ENCODE results near the gene UBASH3B.
A peak's percentile ranks its signal among the peaks of the same experiment; 100 is the strongest.

Gene UBASH3B

DNA sequence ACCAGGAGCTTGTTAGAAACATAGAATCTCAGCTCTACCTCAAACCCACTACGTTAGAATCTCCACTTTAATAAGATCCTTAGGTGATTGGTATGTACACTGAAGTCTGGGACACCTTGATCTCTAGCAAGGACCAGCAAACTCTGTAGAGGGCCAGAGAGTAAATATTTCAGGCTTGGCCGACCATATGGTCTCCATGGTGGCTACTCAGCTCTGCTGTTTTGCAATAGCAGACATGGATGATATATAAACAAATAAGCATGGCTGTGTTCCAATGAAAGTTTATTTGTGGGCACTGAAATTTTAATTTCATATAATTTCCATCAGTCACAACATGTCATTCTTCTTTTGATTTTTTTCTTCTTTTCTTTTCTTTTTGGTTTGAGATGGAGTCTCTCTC is 23.9 kb downstream of the UBASH3B start:
- DNase-seq, result no peak

DNA sequence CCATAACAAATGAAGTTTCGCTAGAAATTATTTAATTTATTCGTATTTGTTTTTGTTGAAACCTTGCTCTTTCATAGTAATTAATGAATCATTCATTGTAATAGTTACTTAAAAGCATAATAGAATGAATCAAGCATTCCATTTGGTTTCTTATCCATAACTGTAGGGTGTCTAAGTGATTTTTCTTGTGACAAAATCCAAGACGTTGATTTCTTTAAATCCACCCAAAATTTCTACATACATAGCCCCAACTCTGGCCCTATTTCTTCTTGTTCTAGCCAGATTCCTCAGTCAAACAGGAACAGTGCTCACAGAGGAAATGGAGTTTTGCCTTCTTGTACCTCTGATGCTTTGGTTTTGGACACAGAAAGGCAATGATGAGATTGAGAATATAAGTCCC is 25.5 kb downstream of the UBASH3B start:
- no peak for DNase-seq

DNA sequence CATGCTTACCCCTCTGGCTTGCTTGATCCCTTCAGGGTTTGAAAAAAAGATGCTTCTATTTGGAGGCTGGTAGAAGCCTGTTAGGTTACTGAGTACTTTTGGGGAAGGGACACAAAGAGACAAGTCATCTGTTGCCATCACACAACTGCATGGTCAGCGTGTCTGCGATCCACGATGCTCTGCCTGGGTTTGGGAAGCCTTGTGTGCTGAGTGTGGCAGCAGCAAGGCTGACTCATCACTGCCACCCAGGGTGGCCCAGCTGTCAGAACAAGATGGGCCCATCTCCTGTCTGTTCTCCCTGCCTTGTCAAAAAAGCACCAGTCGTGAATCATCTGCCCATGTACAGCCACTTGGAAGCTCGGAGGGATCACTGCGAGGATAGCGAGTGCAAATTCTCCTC is 26.2 kb downstream of the UBASH3B start:
- peak in 1 of 2 experiments; percentile 40 for DNase-seq

DNA sequence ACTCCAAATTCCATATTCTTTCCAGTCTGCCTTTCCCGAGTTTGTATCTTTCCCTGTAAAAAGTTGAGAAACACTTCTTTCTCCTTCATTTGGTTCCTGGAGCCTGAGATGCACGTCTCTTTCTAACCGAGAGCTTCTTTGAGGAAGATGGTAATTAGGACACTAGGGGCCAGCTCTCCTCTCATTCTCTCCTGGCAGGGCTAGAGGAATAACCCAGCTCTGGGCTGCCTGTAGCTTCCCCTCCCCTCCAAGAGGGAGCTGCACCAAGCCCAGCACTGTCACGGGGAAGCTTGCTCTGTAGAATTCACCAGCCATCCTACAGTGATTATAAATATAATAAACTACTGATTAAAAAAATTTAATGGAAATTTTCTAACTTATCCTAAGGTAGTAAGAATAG is 26.9 kb downstream of the UBASH3B start:
- DNase-seq, result no peak

DNA sequence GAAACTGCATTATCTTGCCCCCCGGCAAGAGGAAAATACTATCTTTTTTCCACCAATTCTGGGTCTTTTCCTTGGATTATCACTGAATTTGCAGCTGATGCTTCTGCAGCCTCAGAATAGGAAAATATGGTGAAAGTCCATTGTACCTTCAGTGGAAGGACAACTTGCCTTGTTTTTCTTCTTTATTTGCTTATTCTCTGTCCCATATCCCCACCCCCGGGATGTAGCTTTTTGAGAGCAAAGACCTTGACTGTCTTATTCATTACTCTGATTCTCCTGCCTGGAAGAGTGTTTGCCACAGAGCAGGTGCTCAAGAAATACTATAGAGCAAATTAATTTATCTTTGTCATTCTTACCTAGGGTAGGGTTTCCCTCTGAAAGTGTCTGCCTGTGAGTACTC is 29.5 kb downstream of the UBASH3B start:
- no peak for DNase-seq

DNA sequence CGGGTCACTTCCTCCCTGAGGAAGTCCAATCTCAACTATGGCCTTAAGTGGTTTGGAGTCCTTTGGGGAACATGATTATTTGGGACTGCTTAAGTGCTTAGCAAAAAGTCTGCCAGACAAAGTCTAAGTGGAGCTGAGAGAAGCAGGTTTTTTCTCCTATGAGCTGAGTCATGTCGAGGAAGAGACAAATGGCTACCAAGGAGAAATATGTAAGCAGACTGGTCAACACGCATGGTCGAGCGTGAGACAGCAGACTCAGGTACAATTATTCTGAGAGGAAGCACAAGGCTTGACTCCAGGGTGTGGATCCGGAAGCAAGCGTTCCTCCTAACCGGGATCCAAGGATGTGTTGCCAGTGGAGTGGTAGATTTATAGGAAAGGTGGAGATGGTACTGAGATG is 30.6 kb downstream of the UBASH3B start:
- no peak for DNase-seq

DNA sequence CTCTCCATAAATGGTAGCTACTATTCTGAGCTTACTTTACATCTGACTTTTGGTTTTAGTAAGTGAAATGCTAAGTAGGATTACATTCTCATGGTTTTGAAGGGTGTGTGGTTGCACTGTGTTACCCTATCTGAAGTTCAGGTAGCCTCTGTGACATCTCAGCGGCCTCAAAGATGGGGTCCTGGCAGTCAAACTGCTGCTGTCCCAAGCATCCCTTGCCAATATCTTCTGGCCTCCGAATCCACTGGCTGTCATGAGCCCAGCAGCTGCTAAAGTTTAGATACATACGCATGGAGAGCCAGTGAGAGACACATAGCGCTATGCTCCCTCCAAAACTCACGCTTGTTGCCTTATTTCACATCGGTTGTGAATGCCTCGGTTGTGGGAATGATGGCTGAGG is 34.9 kb downstream of the UBASH3B start:
- DNase-seq, result no peak

DNA sequence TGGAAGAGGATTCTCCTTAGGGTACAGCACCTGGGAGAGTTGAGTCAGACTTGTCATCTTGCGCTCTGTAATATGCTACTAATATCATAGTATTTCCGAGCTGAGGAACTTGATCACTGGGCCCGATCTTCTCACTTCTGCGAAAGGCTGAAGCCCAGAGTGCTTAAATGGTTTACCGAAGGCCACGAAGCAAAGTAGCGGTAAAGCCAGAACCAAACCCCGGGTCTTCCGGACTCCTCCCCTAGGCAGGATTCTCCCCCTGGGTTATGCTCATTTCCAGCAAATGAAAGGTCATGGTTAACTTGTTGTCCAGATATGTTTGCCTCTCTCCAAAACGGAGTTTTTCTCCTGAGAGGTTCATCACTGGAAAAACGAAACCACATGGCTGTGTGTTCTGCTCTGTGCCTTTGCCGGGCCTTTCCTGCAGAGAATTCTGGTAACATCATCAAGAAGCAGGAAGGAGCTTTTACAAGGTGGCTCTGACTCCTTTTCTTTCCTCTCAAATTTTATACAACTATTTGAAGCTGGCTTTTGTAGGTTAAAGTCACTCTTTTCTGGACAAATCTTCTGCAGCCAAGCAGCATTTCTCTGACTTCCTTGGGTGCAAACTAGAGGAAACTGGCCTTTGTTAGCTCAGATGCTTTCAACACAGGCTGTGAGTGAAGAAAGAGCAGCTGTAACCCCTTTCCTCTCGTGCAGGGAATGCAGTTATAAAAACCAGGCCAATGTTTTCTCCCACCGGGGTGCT is 35.5 kb downstream of the UBASH3B start:
- DNase-seq, result no peak

DNA sequence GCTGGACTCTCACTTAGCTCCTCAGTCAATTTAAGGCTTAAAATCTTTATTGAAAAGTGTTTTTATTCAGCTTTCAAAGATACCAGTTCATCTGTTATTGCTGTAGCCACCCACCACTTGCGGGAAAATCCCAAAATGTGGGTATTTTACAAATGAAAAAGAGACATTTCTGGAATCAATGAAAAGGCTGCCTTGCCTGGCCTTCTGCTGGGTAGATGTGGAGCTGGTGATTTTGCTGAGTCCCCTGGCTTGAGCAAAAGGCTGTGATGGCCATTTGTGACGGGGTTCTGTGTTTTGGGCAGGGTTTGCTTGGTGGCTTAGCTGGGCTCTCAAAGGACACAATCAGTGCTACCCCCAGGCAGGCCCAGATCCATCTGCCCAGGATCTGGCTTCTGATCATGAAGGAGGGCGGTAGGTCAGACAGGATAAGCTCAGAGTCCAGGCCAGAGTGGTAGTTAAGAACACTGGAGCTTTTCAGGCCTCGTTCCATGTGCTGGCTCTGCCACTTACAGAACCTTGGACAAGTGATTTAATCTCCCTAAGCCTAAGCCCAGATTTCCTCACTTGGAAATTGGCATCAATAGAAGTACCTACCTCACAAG is 36.1 kb downstream of the UBASH3B start:
- no peak for DNase-seq

DNA sequence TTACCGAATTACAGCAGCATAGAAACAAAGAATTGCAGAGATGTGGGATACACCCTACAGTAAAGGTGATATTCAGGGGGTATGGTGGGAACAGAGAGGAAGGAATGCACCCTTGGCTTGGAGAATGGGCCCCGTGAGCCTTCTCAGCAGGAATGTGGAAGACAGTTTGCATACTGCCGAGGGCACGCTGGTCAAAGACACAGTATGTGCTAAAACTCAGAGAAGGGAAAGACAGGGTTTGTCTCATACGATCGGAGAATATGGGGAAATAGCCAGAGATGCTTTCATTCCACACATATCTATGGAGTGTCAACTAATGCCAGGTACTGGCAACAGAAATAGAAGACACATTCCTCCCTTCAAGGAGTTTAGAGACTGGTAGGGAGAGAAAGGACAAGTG is 36.9 kb downstream of the UBASH3B start:
- no peak for DNase-seq

DNA sequence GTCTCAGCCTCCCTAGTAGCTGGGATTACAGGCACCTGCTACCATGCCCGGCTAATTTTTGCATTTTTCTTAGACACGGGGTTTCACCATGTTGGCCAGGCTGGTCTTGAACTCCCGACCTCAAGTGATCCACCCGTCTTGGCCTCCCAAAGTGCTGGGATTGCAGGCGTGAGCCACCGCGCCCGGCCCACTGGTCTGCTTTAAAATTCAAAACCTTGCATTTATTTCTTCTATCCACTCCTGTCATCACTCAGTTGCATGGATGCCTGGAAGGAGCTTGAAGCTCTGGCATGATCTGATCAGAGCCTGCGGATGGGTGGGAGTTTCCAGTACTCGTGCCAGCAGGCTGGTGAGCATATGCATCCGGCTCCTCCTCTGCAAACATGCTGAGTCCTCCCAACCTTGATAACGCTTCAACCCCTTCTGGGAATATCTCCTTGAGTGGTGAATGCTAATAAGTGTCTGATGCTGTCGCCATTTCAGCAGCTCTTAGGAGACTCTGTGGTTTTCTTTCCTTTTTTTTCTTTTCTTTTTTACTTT is 39.6 kb downstream of the UBASH3B start:
- DNase-seq, result no peak

DNA sequence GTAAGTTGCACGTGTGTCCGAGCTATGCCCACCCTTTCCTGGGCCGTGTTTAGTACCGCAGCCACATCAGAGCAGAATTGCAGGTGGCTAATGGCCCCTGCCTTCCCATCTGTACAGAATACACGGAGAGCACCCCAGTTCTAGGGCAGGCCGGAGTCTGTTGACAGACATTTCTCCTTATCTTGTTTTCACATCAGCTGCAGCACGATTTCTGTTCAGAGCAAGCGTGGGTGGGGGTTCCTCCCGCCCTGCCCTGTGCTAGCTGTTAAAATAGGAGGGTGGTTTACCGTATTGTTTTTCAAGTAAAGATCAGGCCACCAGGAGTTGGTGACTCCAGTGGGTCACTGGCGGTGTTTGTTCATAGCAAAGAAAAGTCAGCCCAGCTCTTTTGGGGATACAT is 41.1 kb downstream of the UBASH3B start:
- no peak for DNase-seq

DNA sequence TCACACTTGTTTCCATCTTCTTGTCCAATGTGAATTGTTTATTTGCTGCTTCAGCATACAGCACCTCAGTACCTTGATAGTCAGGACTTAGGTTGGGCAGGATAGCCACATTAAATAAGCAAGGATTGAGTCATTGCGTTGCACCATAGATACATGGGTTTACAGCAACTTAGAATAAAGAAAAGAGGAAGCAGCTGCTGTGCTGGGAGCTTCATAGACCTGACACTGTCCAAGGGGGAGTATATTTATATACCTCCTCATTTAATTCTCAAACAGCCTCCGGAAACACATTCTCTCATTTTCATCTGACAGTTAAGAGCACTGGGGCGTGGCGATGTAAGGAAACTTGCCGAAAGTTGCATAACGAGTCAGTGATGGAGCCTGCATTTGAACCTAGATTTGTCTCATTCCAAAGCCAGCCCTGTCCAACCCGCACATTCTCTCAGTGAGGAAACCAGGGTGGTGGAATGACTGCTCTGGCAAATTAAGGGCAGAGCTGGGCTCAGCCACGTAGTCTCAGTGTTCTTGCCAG is 42.2 kb downstream of the UBASH3B start:
- DNase-seq, result peak; percentile 84 to 92

DNA sequence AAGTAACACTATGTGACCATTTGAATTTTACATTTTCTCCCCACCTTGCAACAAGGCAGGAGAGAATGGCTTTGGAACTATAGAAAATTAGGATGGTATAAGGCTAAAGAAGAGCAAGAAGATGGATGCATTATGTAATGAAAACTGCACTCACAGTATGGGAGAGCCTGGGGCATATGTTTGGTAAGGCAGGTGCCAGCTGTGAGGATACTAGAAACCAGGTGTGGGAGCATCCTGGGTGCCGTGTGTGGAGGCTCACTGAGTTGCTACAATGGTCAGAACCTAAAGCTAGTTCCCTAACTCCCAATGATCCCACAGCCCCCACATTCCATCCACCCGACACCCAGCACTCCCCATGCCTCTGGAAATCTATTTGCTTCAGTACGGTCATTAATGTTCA is 42.9 kb downstream of the UBASH3B start:
- peak in 1 of 2 experiments; percentile 22 for DNase-seq

DNA sequence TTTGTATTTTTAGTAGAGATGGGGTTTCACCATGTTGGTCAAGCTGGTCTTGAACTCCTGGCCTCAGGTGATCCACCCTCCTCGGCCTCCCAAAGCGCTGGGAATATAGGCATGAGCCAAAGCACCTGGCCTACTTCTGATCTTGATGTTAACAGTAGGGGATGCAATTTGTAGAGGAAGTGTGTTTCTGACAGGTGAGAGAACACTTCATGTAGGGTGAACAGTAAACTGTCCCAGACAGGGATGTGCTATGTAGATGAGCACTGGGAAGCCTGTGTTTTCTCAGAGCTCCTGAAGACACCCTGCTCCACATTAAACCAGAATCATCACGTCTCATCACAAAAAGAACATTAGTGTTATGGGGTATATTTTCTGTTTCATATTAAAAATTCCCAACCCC is 45.1 kb downstream of the UBASH3B start:
- no peak for DNase-seq

DNA sequence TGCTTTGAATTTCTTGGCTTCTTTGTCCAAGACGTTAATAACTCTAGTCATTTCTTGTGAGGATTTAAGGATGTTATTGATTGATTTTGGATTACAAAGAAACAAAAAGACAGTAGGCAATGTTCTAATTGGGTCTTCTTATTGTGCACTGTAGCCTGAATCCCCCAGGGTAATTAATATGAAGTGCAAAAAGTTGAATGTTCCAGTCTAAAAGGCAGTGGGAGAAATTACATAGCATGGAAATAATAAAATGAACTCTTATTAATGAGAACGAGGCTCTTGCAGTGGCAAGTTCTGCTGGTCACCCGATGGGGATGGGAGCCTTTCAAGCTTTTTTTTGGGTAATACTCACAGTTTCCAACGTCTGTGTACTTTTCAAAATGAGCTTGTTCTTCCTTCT is 45.6 kb downstream of the UBASH3B start:
- DNase-seq, result no peak

DNA sequence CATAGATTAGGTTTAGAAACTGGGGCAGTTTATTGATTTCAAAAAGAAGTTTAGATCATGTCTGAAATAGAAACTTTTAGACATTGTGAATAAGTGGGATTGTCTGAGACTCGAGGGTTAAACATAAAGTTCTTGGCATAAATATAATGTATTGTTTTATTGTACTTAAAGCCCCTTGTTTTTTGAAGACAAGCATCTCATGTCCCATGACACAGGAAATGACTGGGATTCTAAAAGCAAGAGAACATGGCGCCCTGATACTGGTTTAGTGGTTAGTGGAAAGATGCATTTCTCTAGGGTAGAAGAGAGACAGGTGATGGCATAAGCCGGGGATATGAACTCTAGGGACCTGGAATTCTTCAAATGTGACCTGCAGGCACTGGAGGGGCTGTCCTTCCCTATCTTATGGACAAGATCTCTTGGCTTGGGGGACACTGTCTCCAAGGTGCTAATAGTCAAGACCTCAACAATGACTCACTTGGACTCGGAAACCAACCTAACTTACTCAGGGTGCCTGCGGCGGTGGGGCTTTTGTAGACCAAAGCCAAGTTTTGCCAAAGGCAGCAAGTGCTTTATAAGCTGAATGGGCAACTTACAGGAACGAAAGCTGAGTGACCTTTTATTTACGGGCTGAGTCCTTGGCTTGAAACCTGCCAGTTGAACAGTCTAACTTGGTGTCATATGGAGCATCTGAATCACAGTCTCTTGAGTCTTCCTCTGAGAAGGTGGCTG is 48.2 kb downstream of the UBASH3B start:
- DNase-seq, result no peak

DNA sequence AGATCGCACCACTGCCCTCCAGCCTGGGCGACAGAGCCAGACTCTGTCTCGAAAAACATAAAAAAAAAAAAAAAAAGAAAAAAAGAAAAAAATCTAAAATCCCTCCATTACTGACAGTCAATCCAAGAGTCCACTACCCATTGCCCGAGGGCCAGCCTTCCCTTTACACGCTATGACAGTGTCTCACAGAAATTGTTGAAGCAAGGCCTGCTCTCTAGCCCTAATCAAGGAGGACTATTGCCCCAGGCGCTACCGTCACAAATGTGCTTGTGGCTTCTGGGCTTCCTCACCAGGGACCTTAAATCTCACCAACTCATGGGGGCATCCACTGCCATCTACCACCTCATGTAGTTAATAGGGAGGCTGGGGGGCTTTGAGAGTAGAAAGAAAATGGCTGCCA is 49.9 kb downstream of the UBASH3B start:
- DNase-seq, result no peak

DNA sequence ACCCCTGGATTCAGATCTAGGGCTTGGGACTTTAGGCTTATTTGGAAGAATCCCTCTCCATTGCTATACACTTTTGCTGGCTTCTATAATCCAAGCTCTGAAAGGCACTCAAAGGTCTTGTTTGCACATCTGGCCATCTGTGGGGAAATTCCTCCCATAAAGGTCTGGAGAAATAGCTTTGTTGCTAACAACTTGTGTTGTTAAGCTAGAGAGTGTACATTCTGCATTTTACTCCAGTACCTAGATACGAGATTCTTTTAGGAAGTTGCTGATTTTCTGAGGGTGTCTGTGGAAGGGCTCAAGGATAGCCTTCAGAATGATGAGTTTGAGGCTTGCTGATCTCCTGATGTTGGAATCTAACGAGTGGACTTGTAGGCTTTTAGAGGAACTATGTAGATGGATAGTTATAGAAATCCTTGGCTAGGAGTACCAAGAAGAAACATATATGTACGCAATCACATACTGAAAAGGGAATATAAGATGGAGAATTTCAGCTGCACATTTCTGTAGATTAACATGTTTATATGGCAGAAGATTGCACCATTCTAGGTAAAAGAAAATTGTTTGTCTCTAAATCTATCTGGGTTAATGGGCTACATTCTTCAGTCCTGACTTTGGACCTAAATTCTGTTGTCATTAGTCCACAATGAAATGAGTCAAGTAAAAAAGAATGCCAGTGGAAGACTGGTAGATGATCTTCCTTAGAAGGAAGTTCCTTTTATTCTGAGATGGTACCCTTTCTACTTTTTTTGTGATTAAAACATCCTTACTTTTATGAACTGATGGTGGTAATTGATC is 51.0 kb downstream of the UBASH3B start:
- DNase-seq, result no peak

DNA sequence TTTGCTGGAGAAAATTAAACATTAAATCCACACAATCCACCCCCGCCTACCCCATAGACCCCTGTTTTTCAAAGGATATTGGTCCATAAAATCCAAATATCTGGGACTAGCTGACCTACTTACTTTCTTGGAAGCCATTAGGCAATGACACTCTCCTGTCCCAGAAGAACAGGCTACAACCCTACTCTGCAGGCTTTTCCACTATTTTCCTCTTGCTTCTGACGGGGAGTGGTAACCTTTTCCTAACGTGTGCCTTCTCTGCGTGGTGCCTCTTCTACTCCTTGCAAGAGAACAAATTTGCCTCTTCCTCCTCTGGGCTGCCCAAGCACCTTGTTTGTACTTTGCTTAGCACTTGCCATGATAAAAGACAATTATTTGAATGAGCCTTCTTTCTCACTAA is 51.6 kb downstream of the UBASH3B start:
- DNase-seq, result no peak

DNA sequence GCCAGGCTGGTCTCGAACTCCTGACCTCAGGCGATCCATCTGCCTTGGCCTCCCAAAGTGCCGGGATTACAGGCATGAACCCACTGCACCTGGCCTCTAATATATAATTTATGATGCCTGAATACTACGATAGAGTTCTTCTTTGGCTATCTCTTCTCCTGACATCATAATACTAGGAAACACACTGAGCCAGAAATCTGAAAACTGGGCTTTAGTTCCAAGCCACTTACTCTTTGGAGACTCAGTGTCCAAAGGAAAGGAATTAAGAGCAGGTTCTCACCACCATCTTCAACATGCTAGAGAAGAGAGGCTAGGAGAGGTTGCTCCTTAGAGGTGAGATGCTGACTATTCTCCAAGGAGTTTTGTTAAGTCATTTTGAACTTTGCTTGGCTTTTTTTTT is 52.4 kb downstream of the UBASH3B start:
- DNase-seq, result no peak

DNA sequence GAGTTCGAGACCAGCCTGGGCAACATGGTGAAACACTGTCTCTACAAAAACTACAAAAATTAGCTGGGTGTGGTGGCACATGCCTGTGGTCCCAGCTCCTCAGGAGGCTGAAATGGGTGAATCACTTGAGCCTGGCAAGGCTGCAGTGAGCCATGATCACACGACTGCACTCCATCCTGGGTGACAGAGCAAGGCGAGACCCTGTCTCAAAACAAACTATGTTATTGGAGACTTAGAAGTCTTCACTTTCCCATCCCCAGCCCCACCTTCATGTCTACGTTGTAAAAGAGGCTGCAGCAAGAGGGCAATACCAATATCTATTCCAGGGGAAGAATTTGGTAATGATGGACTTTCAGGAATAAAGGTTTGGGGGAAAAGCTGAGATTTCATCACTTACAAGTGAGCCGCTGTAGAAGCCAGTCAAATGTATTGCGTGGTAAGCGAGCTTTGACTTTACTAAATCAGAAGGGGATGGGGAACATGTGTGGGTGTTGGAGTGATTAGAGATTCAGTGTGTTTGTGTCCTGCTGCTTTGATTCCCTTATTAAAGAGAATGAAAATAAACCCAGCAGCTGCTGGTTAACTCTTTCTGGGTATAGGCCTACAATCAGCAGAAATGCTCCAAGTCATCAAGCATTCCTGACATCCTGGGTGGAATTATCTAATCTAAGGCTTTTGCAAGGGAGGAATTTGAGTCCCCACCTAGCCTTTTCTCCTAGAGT is 53.7 kb downstream of the UBASH3B start:
- DNase-seq, result no peak

Measured in NCI-H526 (cell line).